NCI-H526 (cell line): ENCODE measurements around the gene DAG1.

ENCODE experiments used
- DNase-seq, 2 experiments: peaks; one replicate each; lab custom pipeline; 2025; lab: John Stamatoyannopoulos, UW

The DAG1 gene

GRCh38 chr3:49554633-49555265, 84.7 kb downstream of the DAG1 start:
- peak in 1 of 2 experiments; percentile 26 for DNase-seq

DNA sequence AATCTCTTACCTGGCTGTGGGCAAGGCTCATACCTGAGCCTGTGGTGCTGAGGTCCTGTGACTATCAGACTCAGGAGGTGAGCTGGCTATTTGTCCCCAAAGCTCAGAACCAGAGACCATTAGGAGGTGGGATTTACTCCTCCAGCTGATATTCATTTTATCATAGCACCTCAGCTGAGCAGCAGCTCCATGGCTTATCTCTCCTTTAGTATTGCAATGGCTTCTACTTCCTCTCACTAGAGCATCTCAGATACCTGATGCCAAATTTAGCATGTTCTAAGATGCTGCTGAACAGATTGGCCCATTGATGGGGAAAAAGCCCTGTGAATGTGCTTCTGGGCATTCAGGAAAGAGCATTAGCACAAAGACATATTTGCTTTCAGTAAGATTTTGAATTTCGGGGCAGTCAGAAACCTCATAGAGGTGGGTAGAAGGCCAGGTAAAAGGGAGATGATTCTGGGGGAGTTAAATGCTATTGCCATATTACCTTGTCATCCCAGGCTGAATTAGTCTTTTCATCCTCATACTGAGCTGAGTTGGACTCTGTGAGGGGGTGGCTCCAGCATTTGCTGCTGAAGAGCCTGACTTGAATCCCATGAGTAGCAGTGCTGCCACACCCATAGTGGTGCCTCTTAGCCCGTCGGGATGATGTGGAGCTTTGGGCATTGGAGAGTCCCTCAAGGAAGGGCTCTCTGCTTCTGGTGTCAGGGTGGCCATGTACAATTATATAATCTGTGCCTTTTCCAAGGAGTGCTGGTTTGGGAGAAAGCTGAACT, 86.6 kb downstream of the DAG1 start:
- no peak for DNase-seq

GRCh38 chr3:49563040-49563578, 93.0 kb downstream of the DAG1 start:
- DNase-seq = no peak

DNA sequence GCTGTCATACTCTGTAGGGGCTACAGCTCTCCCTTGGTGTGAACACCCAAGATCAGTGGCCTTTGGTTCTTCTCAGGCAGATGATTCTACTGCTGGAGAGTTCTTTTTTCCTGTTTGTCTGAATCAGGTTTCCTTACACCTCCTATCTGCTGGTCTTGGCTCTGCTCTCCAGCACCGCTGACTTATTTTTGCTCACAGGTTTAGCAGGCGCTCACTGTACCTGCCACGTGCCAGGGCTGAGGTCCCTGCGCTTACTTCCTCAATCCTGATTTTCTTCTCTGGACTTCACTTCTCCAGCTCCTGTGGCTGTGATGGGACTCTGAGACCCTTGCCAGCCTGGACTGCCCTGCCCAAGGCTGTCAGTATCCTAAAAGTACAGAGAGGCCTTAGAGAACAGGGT, 93.7 kb downstream of the DAG1 start:
- no peak for DNase-seq

GRCh38 chr3:49566312-49566711, 96.2 kb downstream of the DAG1 start:
- DNase-seq = no peak

DNA sequence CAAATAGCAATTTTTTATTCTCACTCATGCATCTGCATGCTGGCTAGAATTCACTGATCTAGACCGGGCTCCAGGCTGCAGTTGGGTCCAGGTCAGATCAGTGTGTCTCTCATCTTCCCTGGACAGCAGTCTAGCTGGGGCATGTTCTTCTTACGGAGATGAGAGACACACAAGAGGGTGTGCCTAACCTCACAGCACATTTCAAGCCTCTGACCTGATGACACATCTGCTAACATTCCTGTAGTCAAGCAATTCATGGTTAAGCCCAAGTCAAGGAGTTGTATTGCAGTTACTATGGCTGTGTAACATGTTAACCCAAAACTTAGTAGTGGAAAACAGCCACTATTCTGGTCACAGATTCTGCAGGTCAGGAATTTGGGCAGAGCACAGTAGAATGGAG, 97.3 kb downstream of the DAG1 start:
- no peak for DNase-seq

- no peak for DNase-seq
Measured at GRCh38 chr3:49568965-49569364, 98.9 kb downstream of the DAG1 start.

DNA sequence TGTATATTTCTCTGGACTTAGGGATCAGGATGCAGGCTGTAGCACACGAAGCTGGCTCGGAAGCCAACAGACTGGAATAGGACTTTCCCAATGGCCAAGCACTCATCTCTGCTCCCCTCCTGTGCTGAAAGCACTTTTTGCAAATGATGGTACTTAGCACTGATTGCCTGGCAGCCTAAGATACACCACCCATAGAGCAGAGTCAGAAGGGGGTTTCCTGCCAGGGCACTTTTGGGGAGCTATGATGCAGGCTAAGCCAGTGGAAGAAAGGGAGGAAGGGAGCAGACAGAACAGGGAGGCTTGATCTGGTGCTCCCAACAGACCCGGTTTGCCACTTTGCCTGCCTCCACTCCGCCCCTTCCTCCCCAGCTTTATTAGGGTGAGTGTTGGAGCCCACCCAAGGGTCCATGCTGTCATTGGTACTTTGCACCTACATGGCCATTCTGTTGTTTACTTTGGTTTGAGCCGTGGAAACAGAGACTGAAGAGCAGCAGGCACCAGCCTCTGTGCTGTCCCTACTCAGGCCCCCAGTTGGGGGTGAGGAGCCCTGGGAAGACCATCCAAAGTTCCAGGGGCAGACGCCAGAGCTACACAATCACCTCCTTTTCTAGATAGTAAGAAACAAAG, 100.1 kb downstream of the DAG1 start:
- no peak for DNase-seq

DNA sequence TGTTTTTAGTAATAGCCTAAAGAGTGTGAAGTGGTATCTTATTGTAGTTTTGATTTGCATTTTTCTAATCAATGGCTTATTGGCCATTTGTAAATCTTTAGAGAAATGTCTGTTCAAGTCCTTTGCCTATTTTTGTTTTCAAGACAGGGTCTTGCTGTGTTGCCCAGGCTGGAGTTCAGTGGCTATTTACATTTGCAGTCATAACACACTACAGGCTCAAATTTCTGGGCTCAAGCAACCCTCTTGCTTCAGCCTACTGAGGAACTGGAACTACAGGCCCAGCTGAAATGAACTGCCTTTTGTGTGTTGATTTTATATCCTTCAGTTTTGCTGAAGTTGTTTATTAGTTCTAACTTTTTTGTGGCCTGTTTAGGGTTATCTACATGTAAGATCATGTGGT, 112.1 kb downstream of the DAG1 start:
- no peak for DNase-seq
